ENCODE measurements around the gene TRPV4.

GRCh38 chr12:109753959-109754358, 79.2 kb downstream of the TRPV4 start:
- TF ChIP-seq CTCF (IDR thresholded peaks at IDR 0.05) (no peak), POLR2A (IDR thresholded peaks at IDR 0.05) (no peak)

Data from esophagus squamous epithelium (tissue), 4 donors.